HepG2 (cell line): ENCODE data around the gene RAB3D. TPM values are rescaled to one million over a fixed set of nuclear protein-coding genes. Genes with fewer than 3 reads are reported as not detected.
A peak's percentile ranks its signal among the peaks of the same experiment; 100 is the strongest.

Source experiments
- ATF3 ChIP-seq: sonication (generic); formaldehyde crosslinking; IDR thresholded peaks from 2 replicates; pipeline ENCODE4 v1.4.0; 2020; ENCODE audit warnings: missing genetic modification reagents
- ATF7 ChIP-seq, 2 experiments: fragments of 450-650 bp in 1 of 2; sonication (generic) in 1 of 2; formaldehyde crosslinking in 1 of 2; IDR thresholded peaks; 2 replicates each; pipeline versions ENCODE4 v1.4.0 to v1.6.1; 2016 to 2020; ENCODE audit warnings: antibody characterized with exemption in 1 of 2, mild to moderate bottlenecking in 1 of 2, missing genetic modification reagents in 1 of 2
- ERF ChIP-seq: IDR thresholded peaks from 2 replicates; pipeline ENCODE4 v1.6.1; 2018; ENCODE audit warnings: missing biosample characterization, missing genetic modification reagents
- FOXC1 ChIP-seq: sonication (generic); formaldehyde crosslinking; IDR thresholded peaks from 2 replicates; pipeline ENCODE4 v1.8.0; 2022; ENCODE audit warnings: mild to moderate bottlenecking, missing genetic modification reagents, borderline replicate concordance
- HDAC2 ChIP-seq: sonication (generic); formaldehyde crosslinking; IDR thresholded peaks from 2 replicates; pipeline ENCODE4 v1.4.0; 2020; ENCODE audit warnings: missing genetic modification reagents
- ISL2 ChIP-seq: sonication (generic); formaldehyde crosslinking; IDR thresholded peaks from 2 replicates; pipeline ENCODE4 v1.5.0; 2020; ENCODE audit warnings: missing genetic modification reagents
- KDM3A ChIP-seq: IDR thresholded peaks from 2 replicates; pipeline ENCODE4 v1.6.1; 2018; ENCODE audit warnings: low read depth, missing compliant biosample characterization
- KLF16 ChIP-seq, 2 experiments: sonication (generic) in 1 of 2; formaldehyde crosslinking in 1 of 2; IDR thresholded peaks; 2 replicates each; pipeline versions ENCODE4 v1.6.1 to v1.8.0; 2016 to 2023; ENCODE audit warnings: missing genetic modification reagents in 2 of 2, missing compliant biosample characterization in 1 of 2
- MIXL1 ChIP-seq: IDR thresholded peaks from 2 replicates; pipeline ENCODE4 v1.6.1; 2016
- NFATC3 ChIP-seq: sonication (generic); formaldehyde crosslinking; IDR thresholded peaks from 2 replicates; pipeline ENCODE4 v1.5.1; 2020; ENCODE audit warnings: mild to moderate bottlenecking, missing genetic modification reagents
- SAFB2 ChIP-seq: sonication (generic); formaldehyde crosslinking; IDR thresholded peaks from 2 replicates; pipeline ENCODE4 v1.5.1; 2020; ENCODE audit warnings: missing genetic modification reagents, low read depth, mild to moderate bottlenecking, borderline replicate concordance
- ZBTB46 ChIP-seq: sonication (generic); formaldehyde crosslinking; IDR thresholded peaks from 2 replicates; pipeline ENCODE4 v1.4.0; 2020; ENCODE audit warnings: mild to moderate bottlenecking, missing genetic modification reagents, borderline replicate concordance
- ZNF383 ChIP-seq: sonication (generic); formaldehyde crosslinking; IDR thresholded peaks from 2 replicates; pipeline ENCODE4 v1.4.0; 2020; ENCODE audit warnings: missing genetic modification reagents, mild to moderate bottlenecking, borderline replicate concordance
- ZNF430 ChIP-seq: sonication (generic); formaldehyde crosslinking; IDR thresholded peaks from 2 replicates; pipeline ENCODE4 v1.9.0; 2021; ENCODE audit warnings: mild to moderate bottlenecking, missing genetic modification reagents
- ZNF777 ChIP-seq: sonication (generic); formaldehyde crosslinking; IDR thresholded peaks from 2 replicates; pipeline ENCODE4 v1.4.0; 2020; ENCODE audit warnings: missing genetic modification reagents
- ZNF839 ChIP-seq: sonication (generic); formaldehyde crosslinking; IDR thresholded peaks from 2 replicates; pipeline ENCODE4 v1.4.0; 2020; ENCODE audit warnings: missing genetic modification reagents, mild to moderate bottlenecking, borderline replicate concordance
- ZXDC ChIP-seq: sonication (generic); formaldehyde crosslinking; IDR thresholded peaks from 2 replicates; pipeline ENCODE4 v1.5.0; 2020; ENCODE audit warnings: mild to moderate bottlenecking, missing genetic modification reagents
- polyA plus RNA-seq, 8 experiments: library from polyadenylated mRNA; depleted of rRNA in 3 of 8; stranded (reverse) in 7 of 8; unstranded in 1 of 8; fragments of >200 nt; fragmentation: Illumina TruSeq in 4 of 8; extraction: Trizol in 4 of 8; gene quantifications; 2 replicates each; pipeline versions ENCODE4 v1.2.1 to v1.2.3, GENCODE V29; 2011 to 2016; ENCODE audit warnings: low read depth in 4 of 8, missing spikeins in 1 of 8, mixed read lengths in 1 of 8; ENCODE audit not compliant: insufficient read depth in 1 of 8
- total RNA-seq, 5 experiments: library from RNA; depleted of rRNA; stranded (reverse); fragments of >200 nt; fragmentation: Illumina TruSeq; extraction: Trizol; gene quantifications; 2 replicates each; pipeline ENCODE4 v1.2.3, GENCODE V29; 2016; ENCODE audit warnings: low read depth in 1 of 5
- TF ChIP-seq, protein P1 (sequence below): sonication (generic); formaldehyde crosslinking; IDR thresholded peaks from 2 replicates; pipeline ENCODE4 v1.4.0; 2020; ENCODE audit warnings: missing genetic modification reagents, borderline replicate concordance
- TF ChIP-seq, protein P2 (sequence below): sonication (generic); formaldehyde crosslinking; IDR thresholded peaks from 2 replicates; pipeline ENCODE4 v1.4.0; 2020; ENCODE audit warnings: mild to moderate bottlenecking, missing genetic modification reagents

Gene RAB3D
- total and polyA plus RNA-seq, 2 of the 13 experiments (the other 11 are each of a cell fraction or from before 2014, with no cell fraction given) = 2.0 to 16.1 TPM

- TF ChIP-seq ZBTB46 (CRISPR knock-in tag) (0 out of 2 replicates have a peak, but pooled peaks have one; percentile 86), ISL2 (no peak), KDM3A (CRISPR knock-in tag) (0 out of 2 replicates have a peak, but pooled peaks have one; percentile 2), MIXL1 (CRISPR knock-in tag) (no peak), ZXDC (no peak), ATF3 (CRISPR knock-in tag) (no peak), ZNF430 (0 out of 2 replicates have a peak, but pooled peaks have one; percentile 67), ERF (CRISPR knock-in tag) (no peak; the same call in none of the 2 replicates), FOXC1 (CRISPR knock-in tag) (peak; percentile 20; the same call in 1 of the 2 replicates), ZNF777 (peak; percentile 60), HDAC2 (CRISPR knock-in tag) (peak; percentile 36), ATF7 (IDR thresholded peaks at IDR 0.05) (no peak), ATF7 (CRISPR knock-in tag; IDR thresholded peaks at IDR 0.05) (peak; percentile 59; the same call in 1 of the 2 replicates), SAFB2 (CRISPR knock-in tag) (peak; percentile 31; the same call in 1 of the 2 replicates), ZNF839 (CRISPR knock-in tag) (0 out of 2 replicates have a peak, but pooled peaks have one; percentile 82), KLF16 (CRISPR knock-in tag; IDR thresholded peaks at IDR 0.05) (no peak; a peak in 1 of 4 replicates), NFATC3 (no peak), ZNF383 (peak; percentile 75; the same call in 1 of the 2 replicates)
- TF ChIP-seq, protein P1, sequence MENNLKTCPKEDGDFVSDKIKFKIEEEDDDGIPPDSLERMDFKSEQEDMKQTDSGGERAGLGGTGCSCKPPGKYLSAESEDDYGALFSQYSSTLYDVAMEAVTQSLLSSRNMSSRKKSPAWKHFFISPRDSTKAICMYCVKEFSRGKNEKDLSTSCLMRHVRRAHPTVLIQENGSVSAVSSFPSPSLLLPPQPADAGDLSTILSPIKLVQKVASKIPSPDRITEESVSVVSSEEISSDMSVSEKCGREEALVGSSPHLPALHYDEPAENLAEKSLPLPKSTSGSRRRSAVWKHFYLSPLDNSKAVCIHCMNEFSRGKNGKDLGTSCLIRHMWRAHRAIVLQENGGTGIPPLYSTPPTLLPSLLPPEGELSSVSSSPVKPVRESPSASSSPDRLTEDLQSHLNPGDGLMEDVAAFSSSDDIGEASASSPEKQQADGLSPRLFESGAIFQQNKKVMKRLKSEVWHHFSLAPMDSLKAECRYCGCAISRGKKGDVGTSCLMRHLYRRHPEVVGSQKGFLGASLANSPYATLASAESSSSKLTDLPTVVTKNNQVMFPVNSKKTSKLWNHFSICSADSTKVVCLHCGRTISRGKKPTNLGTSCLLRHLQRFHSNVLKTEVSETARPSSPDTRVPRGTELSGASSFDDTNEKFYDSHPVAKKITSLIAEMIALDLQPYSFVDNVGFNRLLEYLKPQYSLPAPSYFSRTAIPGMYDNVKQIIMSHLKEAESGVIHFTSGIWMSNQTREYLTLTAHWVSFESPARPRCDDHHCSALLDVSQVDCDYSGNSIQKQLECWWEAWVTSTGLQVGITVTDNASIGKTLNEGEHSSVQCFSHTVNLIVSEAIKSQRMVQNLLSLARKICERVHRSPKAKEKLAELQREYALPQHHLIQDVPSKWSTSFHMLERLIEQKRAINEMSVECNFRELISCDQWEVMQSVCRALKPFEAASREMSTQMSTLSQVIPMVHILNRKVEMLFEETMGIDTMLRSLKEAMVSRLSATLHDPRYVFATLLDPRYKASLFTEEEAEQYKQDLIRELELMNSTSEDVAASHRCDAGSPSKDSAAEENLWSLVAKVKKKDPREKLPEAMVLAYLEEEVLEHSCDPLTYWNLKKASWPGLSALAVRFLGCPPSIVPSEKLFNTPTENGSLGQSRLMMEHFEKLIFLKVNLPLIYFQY = peak; percentile 52; the same call in 1 of the 2 replicates
- TF ChIP-seq, protein P2, sequence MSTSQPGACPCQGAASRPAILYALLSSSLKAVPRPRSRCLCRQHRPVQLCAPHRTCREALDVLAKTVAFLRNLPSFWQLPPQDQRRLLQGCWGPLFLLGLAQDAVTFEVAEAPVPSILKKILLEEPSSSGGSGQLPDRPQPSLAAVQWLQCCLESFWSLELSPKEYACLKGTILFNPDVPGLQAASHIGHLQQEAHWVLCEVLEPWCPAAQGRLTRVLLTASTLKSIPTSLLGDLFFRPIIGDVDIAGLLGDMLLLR = no peak
Measured at GRCh38 chr19:11375143-11375948, 35.9 kb upstream of the RAB3D start (continued).
